RPMI7951 (cell line): Measurements from ENCODE around the gene FAM241B. TPM values are rescaled to one million over a fixed set of nuclear protein-coding genes. Genes with fewer than 3 reads are reported as not detected.

ENCODE experiments used
- DNase-seq: peaks from one replicate; pipeline ENCODE4 v3.0.0-alpha.2; 2012; ENCODE audit warnings: low read depth
- total RNA-seq: library from RNA; depleted of rRNA; stranded (reverse); fragments of >200 nt; shearing (Covaris generic); gene quantifications from 2 replicates; pipeline ENCODE4 v1.2.3, GENCODE V29; 2014

The FAM241B gene
- total RNA-seq, 1 experiment from 2014 or later: 0.36 TPM

- no peak for DNase-seq
Observed at GRCh38 chr10:69634759-69635425, 4.8 kb downstream of the FAM241B start.

GRCh38 chr10:69635428-69636272 lies 5.6 kb downstream of the FAM241B start:
- no peak for DNase-seq

GRCh38 chr10:69636273-69636575 lies 6.2 kb downstream of the FAM241B start:
- no peak for DNase-seq

- no peak for DNase-seq
Observed at GRCh38 chr10:69636626-69637605, 6.9 kb downstream of the FAM241B start.

GRCh38 chr10:69638642-69639041 lies 8.6 kb downstream of the FAM241B start:
- no peak for DNase-seq

GRCh38 chr10:69639291-69640195 lies 9.5 kb downstream of the FAM241B start:
- DNase-seq: peak; percentile 47

GRCh38 chr10:69640196-69640980 lies 10.3 kb downstream of the FAM241B start:
- peak; percentile 29 for DNase-seq

GRCh38 chr10:69641261-69641980 lies 11.4 kb downstream of the FAM241B start:
- peak; percentile 56 for DNase-seq

- no peak for DNase-seq
Observed at GRCh38 chr10:69642747-69643146, 12.7 kb downstream of the FAM241B start.

- DNase-seq: no peak
Observed at GRCh38 chr10:69643779-69644657, 14.0 kb downstream of the FAM241B start.

GRCh38 chr10:69644658-69645295 lies 14.7 kb downstream of the FAM241B start:
- DNase-seq: peak; percentile 56

- no peak for DNase-seq
Observed at GRCh38 chr10:69645296-69646184, 15.5 kb downstream of the FAM241B start.

GRCh38 chr10:69646185-69647060 lies 16.4 kb downstream of the FAM241B start:
- no peak for DNase-seq

- DNase-seq: no peak
Observed at GRCh38 chr10:69647126-69647525, 17.1 kb downstream of the FAM241B start.

GRCh38 chr10:69647819-69648218 lies 17.8 kb downstream of the FAM241B start:
- no peak for DNase-seq

- DNase-seq: no peak
Observed at GRCh38 chr10:69648461-69648860, 18.4 kb downstream of the FAM241B start.
